Dedifferentiated amniotic fluid mesenchymal stem cell (primary cell): ENCODE data around the gene SLC39A13.

Experiments used
- DNase-seq: peaks from one replicate; pipeline ENCODE4 v3.0.0-alpha.2; 2016; ENCODE audit errors: extremely low spot score

Gene SLC39A13

GRCh38 chr11:47430524-47430923, 22.1 kb downstream of the SLC39A13 start:
- no peak for DNase-seq

- DNase-seq = no peak
Measured at GRCh38 chr11:47431356-47432083, 23.1 kb downstream of the SLC39A13 start.

GRCh38 chr11:47433157-47433556, 24.8 kb downstream of the SLC39A13 start:
- DNase-seq = no peak

GRCh38 chr11:47434011-47434786, 25.8 kb downstream of the SLC39A13 start:
- no peak for DNase-seq

- no peak for DNase-seq
Measured at GRCh38 chr11:47435687-47436086, 27.3 kb downstream of the SLC39A13 start.

- DNase-seq = no peak
Measured at GRCh38 chr11:47436726-47437125, 28.3 kb downstream of the SLC39A13 start.

- DNase-seq = no peak
Measured at GRCh38 chr11:47437218-47437745, 28.9 kb downstream of the SLC39A13 start.

- DNase-seq = no peak
Measured at GRCh38 chr11:47437746-47438418, 29.5 kb downstream of the SLC39A13 start.

- no peak for DNase-seq
Measured at GRCh38 chr11:47438721-47439120, 30.3 kb downstream of the SLC39A13 start.

GRCh38 chr11:47440054-47440476, 31.7 kb downstream of the SLC39A13 start:
- no peak for DNase-seq

- DNase-seq = no peak
Measured at GRCh38 chr11:47441421-47441820, 33.0 kb downstream of the SLC39A13 start.

- DNase-seq = no peak
Measured at GRCh38 chr11:47442514-47442913, 34.1 kb downstream of the SLC39A13 start.

GRCh38 chr11:47443028-47443700, 34.8 kb downstream of the SLC39A13 start:
- no peak for DNase-seq

GRCh38 chr11:47443817-47444216, 35.4 kb downstream of the SLC39A13 start:
- no peak for DNase-seq

GRCh38 chr11:47445840-47446239, 37.5 kb downstream of the SLC39A13 start:
- no peak for DNase-seq

GRCh38 chr11:47446833-47447232, 38.4 kb downstream of the SLC39A13 start:
- DNase-seq = no peak

GRCh38 chr11:47447906-47448305, 39.5 kb downstream of the SLC39A13 start:
- no peak for DNase-seq

- no peak for DNase-seq
Measured at GRCh38 chr11:47448566-47449427, 40.4 kb downstream of the SLC39A13 start, which contains the start of gene RAPSN. TSS of gene RAPSN (minus strand) at chr11:47449136. CDS start at chr11:47448964, 172 bp downstream.

- DNase-seq = no peak
Measured at GRCh38 chr11:47449541-47449940, 41.2 kb downstream of the SLC39A13 start.

- no peak for DNase-seq
Measured at GRCh38 chr11:47451436-47451835, 43.0 kb downstream of the SLC39A13 start.

GRCh38 chr11:47451990-47452389, 43.6 kb downstream of the SLC39A13 start:
- no peak for DNase-seq
